GM11168 (cell line): Measurements from ENCODE around the gene MERTK.

Source experiments
- in situ Hi-C: fragments of 300-500 bp; cut with MboI; formaldehyde crosslinking; loops from one replicate; pipeline ENCODE4 v1.12.0; 2022; ENCODE audit warnings: low sequenced_read_pairs; ENCODE audit not compliant: unreplicated experiment

Gene MERTK

GRCh38 chr2:111973701-111974100 lies 75.3 kb downstream of the MERTK start:
- in situ Hi-C loops, result no loop called here

DNA sequence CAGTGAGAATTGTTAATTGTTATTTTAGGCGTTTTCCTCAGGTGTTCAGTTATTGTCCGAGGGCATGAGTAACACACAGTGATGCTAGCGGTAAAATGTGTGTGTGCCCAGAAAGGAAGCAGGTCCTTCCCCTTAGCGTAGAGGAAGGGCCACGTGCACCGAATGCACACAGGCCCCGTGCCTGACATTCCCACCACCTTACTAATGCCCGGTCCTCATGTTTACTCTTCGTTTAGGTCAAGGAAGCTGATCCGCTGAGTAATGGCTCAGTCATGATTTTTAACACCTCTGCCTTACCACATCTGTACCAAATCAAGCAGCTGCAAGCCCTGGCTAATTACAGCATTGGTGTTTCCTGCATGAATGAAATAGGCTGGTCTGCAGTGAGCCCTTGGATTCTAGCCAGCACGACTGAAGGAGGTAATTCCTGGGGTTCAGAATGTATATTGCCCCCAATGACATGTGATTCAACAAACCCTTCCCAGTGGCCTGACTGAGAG lies 76.7 kb downstream of the MERTK start:
- in situ Hi-C loops, result no loop called here

- in situ Hi-C loops, result no loop called here
These were observed 77.4 kb downstream of the MERTK start for GRCh38 chr2:111975819-111976218.

DNA sequence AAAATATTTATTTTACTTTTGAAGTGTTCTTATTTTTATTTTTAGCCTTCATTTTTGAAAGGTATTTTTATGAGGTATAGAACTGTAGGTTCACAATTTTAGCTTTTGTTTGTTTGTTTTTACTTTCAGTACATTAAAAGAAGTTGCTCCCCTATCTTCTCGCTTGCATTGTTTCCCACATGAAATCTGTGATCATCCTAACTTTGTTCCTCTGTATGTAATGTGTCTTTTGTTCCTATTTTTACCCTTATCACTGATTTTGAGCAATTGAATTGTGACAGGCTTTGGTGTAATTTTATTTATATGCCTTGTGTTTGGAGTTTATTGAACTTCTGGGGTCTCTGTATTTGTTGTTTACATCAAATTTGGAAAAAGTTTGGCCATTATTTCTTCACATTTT lies 78.8 kb downstream of the MERTK start:
- in situ Hi-C loops, result no loop called here

DNA sequence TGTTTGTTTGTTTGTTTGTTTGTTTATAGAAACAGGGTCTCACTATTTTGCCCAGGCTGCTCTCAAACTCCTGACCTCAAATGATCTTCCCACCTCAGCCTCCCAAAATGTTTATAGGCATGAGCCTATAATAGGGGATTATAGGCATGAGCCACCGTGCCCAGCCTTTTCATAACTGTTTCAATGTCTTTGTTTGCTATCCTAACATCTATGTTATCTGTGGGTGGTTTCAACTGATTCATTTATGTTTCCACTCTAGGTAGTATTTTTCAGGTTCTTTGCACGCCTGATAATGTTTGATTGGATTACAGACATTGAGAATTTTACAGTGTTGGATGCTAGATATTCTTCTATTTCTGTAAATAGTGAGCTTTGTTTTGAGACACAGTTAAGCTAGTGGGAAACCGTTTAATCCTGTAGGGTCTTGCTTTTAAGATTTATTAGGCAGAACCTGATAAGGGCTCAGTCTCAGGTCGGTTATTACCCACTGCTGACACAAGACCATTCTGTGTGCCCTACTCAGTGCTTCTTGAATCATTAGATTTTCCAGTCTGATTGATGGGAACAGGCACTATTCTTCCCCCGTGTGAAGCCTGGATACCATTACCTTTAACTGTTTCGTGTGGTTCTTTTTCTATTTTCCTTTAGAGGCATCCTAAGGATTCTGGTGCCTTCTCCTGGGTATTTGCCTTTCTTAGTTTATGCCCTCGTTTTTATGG lies 80.2 kb downstream of the MERTK start:
- in situ Hi-C loops, result no loop called here

- in situ Hi-C loops, result no loop called here
These were observed 83.3 kb downstream of the MERTK start for GRCh38 chr2:111981666-111982065.

DNA sequence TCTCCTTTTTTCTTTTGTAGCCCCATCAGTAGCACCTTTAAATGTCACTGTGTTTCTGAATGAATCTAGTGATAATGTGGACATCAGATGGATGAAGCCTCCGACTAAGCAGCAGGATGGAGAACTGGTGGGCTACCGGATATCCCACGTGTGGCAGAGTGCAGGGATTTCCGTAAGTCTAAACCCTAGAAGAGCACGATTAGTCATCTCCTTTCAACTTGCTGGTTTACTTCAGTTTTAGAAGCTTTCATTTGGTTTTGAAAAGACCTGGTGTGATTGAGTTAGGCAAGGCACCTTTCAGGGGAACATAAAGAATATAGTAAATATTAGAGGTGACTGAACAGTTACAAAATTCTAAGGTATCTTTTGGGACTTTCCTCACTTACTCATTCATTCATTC lies 84.4 kb downstream of the MERTK start:
- in situ Hi-C loops, result no loop called here

DNA sequence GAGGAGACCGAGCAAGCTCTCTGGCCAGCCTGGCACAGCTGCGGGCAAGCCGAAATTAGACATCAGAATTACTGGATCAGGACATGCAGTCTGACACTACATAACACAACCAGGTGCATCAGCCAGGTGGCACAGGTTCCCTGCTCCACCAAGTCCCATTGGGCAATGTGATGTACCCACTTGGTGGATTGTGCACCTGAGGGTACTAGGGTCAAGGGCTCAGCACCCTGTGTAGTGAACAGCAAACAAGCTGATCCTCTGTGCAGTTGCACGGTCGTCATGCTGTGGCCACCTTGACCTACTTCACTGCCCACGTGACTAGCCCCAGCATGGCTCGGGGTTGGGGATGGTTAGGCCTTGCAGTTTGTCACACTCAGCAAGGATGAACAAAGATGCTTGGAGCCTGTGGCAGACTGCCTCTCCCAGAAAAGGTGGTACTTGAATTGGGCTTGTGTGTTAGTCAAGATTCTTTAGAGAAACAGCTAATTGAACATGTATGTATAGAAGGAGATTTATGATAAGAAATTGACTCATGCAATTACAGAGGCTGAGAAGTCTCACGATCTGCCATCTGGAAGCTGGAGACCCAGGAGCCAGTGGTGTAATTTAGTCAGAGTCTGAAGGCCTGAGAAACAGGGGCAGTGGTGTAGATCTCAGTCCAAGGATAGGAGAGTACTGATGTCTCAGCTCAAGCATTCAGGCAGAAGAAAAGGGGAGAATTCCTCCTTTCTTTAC lies 85.2 kb downstream of the MERTK start:
- in situ Hi-C loops, result no loop called here

DNA sequence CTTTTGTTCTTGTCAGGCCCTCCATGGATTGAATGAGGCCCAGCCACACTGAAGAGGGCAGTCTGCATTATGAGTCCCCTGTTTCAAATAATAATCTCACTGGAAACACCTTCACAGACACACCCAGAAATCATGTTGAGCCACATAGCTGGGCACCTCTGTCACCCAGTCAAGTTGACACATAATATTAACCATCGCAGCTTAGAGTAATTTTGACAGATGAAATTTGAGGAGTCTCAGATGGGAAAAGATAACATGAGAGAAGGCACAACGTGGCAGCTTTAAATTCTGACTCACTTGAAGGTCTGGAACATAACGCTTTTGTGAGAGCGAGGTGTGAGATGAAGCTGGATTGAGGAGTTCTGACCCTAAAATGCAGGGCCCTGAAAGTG lies 85.8 kb downstream of the MERTK start:
- in situ Hi-C loops, result no loop called here

- in situ Hi-C loops, result no loop called here
These were observed 87.1 kb downstream of the MERTK start for GRCh38 chr2:111985514-111985913.

GRCh38 chr2:111986116-111986900 lies 87.9 kb downstream of the MERTK start:
- in situ Hi-C loops, result no loop called here

- in situ Hi-C loops, result no loop called here
These were observed 92.0 kb downstream of the MERTK start for GRCh38 chr2:111990375-111990774.

DNA sequence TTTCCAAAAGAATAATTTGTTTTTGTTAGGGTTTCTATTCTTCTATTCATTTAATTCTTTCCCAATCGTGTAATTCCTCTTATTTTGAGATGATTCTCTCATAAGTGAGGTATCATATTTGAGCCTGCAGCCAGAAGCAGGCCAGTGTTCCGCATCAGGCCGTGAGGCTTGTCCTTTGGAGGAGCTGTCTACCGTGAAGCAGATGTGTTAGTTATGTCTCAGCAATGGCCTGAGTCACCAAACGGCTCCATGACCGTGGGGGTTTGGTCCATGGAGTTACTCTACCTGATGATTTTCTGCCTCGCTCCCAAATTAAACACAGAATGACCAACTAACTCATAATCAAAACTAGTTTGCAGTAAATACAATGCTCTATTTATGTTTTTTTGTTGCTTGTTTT lies 92.4 kb downstream of the MERTK start:
- in situ Hi-C loops, result no loop called here

- in situ Hi-C loops, result no loop called here
These were observed 95.6 kb downstream of the MERTK start for GRCh38 chr2:111994042-111994441.

DNA sequence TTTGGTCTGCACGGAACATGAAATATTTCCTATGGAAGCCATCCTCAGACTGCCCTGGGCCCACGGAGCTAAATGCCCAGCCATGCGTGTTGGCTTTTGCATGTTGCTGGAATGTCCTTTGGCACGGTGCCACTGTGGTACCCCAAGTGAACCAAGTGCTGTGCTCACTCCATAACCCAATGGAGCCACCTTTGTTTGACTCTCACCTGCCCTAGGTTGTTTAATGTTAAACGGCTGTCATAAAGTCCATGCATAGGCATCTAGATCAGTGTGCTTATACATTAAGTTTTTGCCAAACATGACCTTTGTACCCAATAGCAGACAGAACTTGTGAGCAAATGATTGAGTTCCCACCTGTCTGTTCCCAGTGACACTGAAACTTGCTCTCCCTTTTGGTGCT lies 96.7 kb downstream of the MERTK start:
- in situ Hi-C loops, result no loop called here

GRCh38 chr2:111999809-112000208 lies 101.4 kb downstream of the MERTK start:
- in situ Hi-C loops, result no loop called here

GRCh38 chr2:112000399-112001135 lies 102.2 kb downstream of the MERTK start:
- in situ Hi-C loops, result no loop called here

- in situ Hi-C loops, result no loop called here
These were observed 102.8 kb downstream of the MERTK start for GRCh38 chr2:112001136-112001715.

DNA sequence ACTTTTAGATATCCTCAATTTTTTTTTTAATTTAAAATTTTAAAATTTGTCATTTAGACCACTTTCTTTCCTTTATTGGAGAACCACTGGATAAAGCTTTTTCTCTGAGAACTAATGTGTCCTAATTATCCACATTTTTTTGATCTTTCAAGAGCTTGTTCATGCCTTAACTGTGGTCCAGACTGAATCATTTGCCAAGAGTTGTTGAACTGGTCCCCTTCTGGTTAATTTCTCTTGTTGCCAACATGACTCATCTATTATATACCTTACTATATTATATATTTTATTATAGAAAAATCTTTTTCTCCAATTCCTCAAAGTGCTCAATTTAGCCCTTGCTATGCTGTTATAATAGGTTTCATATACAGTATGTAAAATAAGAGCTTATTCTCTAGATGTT lies 103.5 kb downstream of the MERTK start:
- in situ Hi-C loops, result no loop called here
